HL-60/S4 treated with phorbol 12-myristate 13-acetate at 8.2 ng/mL for 4 days and 3 days (cell line): ENCODE data around the gene SLC16A12.
"Not testable (repeated sequence)": the region's sequence is repeated elsewhere in the genome, so short reads cannot be mapped to it uniquely, and the experiment has no call there.

Source experiments
- in situ Hi-C: fragments of 300-500 bp; cut with MboI; formaldehyde crosslinking; loops from 2 replicates; pipeline ENCODE4 v1.15.0; 2022; ENCODE audit warnings: low sequenced_read_pairs

The SLC16A12 gene

GRCh38 chr10:89549510-89549909 is 14.1 kb upstream of the SLC16A12 start:
- in situ Hi-C loops, result no loop called here

GRCh38 chr10:89548673-89549072 is 13.3 kb upstream of the SLC16A12 start:
- in situ Hi-C loops, result no loop called here

- in situ Hi-C loops, result no loop called here
Observed at GRCh38 chr10:89547853-89548513, 12.6 kb upstream of the SLC16A12 start.

GRCh38 chr10:89546651-89547050 is 11.3 kb upstream of the SLC16A12 start:
- in situ Hi-C loops, result not testable (repeated sequence)

GRCh38 chr10:89543841-89544240 is 8.4 kb upstream of the SLC16A12 start:
- in situ Hi-C loops, result no loop called here

GRCh38 chr10:89540420-89540949 is 5.1 kb upstream of the SLC16A12 start:
- in situ Hi-C loops, result no loop called here

GRCh38 chr10:89537364-89537763 is 2.0 kb upstream of the SLC16A12 start:
- in situ Hi-C loops, result no loop called here

GRCh38 chr10:89536013-89536354 is 590 bp upstream of the SLC16A12 start:
- in situ Hi-C loops, result no loop called here

- in situ Hi-C loops, result no loop called here
Observed at GRCh38 chr10:89534826-89535166, 598 bp downstream of the SLC16A12 start.

- in situ Hi-C loops, result no loop called here
Observed at GRCh38 chr10:89532476-89532875, 2.9 kb downstream of the SLC16A12 start.

GRCh38 chr10:89531359-89531758 is 4.0 kb downstream of the SLC16A12 start:
- in situ Hi-C loops, result no loop called here

GRCh38 chr10:89529711-89530110 is 5.7 kb downstream of the SLC16A12 start:
- in situ Hi-C loops, result not testable (repeated sequence)

- in situ Hi-C loops, result no loop called here
Observed at GRCh38 chr10:89526358-89526757, 9.0 kb downstream of the SLC16A12 start.

- in situ Hi-C loops, result no loop called here
Observed at GRCh38 chr10:89525556-89525955, 9.8 kb downstream of the SLC16A12 start.

GRCh38 chr10:89524279-89524678 is 11.1 kb downstream of the SLC16A12 start:
- in situ Hi-C loops, result no loop called here

GRCh38 chr10:89523274-89523673 is 12.1 kb downstream of the SLC16A12 start:
- in situ Hi-C loops, result no loop called here

GRCh38 chr10:89522463-89522862 is 12.9 kb downstream of the SLC16A12 start:
- in situ Hi-C loops, result no loop called here

GRCh38 chr10:89521368-89521767 is 14.0 kb downstream of the SLC16A12 start:
- in situ Hi-C loops, result no loop called here

- in situ Hi-C loops, result no loop called here
Observed at GRCh38 chr10:89520706-89521105, 14.7 kb downstream of the SLC16A12 start.

GRCh38 chr10:89518876-89519842 is 16.2 kb downstream of the SLC16A12 start:
- in situ Hi-C loops, result no loop called here

- in situ Hi-C loops, result no loop called here
Observed at GRCh38 chr10:89518108-89518507, 17.3 kb downstream of the SLC16A12 start.
